Astrocyte (in vitro differentiated cells and primary cell): ENCODE results near the gene JPT2. TPM values are rescaled to one million over a fixed set of nuclear protein-coding genes. Genes with fewer than 3 reads are reported as not detected.

Experiments
- DNase-seq: peaks from one replicate; pipeline ENCODE4 v3.0.0-alpha.2; 2010; ENCODE audit warnings: low read depth
- FAIRE-seq: peaks from 2 replicates; lab custom pipeline; 2011; peaks lifted over from hg19 to GRCh38; lab: Jason Lieb, UNC
- H2AFZ ChIP-seq: 2 replicates; pipeline ENCODE4 v1.6.0; 2012; ENCODE audit warnings: low read depth, low read length, inconsistent platforms
- H3K27ac ChIP-seq: 2 replicates; pipeline ENCODE4 v1.5.1; 2011; ENCODE audit warnings: low read depth, low read length, inconsistent platforms
- H3K27me3 ChIP-seq: 2 replicates; pipeline ENCODE4 v1.6.0; 2011; ENCODE audit warnings: low read length, inconsistent platforms; ENCODE audit not compliant: insufficient read depth
- H3K36me3 ChIP-seq: 2 replicates; pipeline ENCODE4 v1.5.1; 2011; ENCODE audit warnings: low read length, inconsistent platforms; ENCODE audit not compliant: insufficient read depth
- H3K4me1 ChIP-seq: 2 replicates; pipeline ENCODE4 v1.5.1; 2011; ENCODE audit warnings: low read length, inconsistent platforms; ENCODE audit not compliant: insufficient read depth
- H3K4me2 ChIP-seq: 2 replicates; pipeline ENCODE4 v1.6.0; 2012; ENCODE audit warnings: low read length, inconsistent platforms
- H3K4me3 ChIP-seq: 2 replicates; pipeline ENCODE4 v1.5.1; 2011; ENCODE audit warnings: low read depth, mild to moderate bottlenecking, low read length, inconsistent platforms; ENCODE audit not compliant: insufficient read depth
- H3K79me2 ChIP-seq: 2 replicates; pipeline ENCODE4 v1.6.0; 2012; ENCODE audit warnings: mild to moderate bottlenecking, low read length, inconsistent platforms; ENCODE audit not compliant: insufficient read depth
- H3K9ac ChIP-seq: 2 replicates; pipeline ENCODE4 v1.6.0; 2012; ENCODE audit warnings: mild to moderate bottlenecking, low read length, inconsistent platforms
- H3K9me3 ChIP-seq: 2 replicates; pipeline ENCODE4 v1.5.1; 2012; ENCODE audit warnings: low read depth, mild to moderate bottlenecking, low read length, inconsistent platforms; ENCODE audit not compliant: insufficient read depth
- H4K20me1 ChIP-seq: 2 replicates; pipeline ENCODE4 v1.6.0; 2012; ENCODE audit warnings: low read length, inconsistent platforms; ENCODE audit not compliant: insufficient read depth
- H3K27ac Mint-ChIP-seq: one replicate; pipeline ENCODE4 v1.8.0; 2021; ENCODE audit warnings: mild to moderate bottlenecking, mixed read lengths; ENCODE audit not compliant: unreplicated experiment
- H3K27me3 Mint-ChIP-seq: one replicate; pipeline ENCODE4 v1.8.0; 2021; ENCODE audit warnings: low read depth, mixed read lengths; ENCODE audit not compliant: unreplicated experiment
- H3K36me3 Mint-ChIP-seq: one replicate; pipeline ENCODE4 v1.8.0; 2021; ENCODE audit warnings: low read depth, mixed read lengths; ENCODE audit not compliant: unreplicated experiment
- H3K4me1 Mint-ChIP-seq: one replicate; pipeline ENCODE4 v1.8.0; 2021; ENCODE audit warnings: low read depth, mixed read lengths; ENCODE audit not compliant: unreplicated experiment
- H3K4me3 Mint-ChIP-seq: one replicate; pipeline ENCODE4 v1.8.0; 2021; ENCODE audit warnings: mild to moderate bottlenecking, moderate library complexity, mixed read lengths; ENCODE audit not compliant: unreplicated experiment
- H3K9me3 Mint-ChIP-seq: one replicate; pipeline ENCODE4 v1.8.0; 2021; ENCODE audit warnings: mild to moderate bottlenecking, mixed read lengths; ENCODE audit not compliant: unreplicated experiment
- CTCF ChIP-seq: IDR thresholded peaks from 2 replicates; pipeline ENCODE4 v1.5.1; 2011; ENCODE audit warnings: low read depth, mild to moderate bottlenecking, inconsistent platforms, low read length, moderate library complexity; ENCODE audit not compliant: insufficient read depth
- EZH2 ChIP-seq: IDR thresholded peaks from 2 replicates; pipeline ENCODE4 v1.6.1; 2012; ENCODE audit warnings: mild to moderate bottlenecking, low read length, inconsistent platforms; ENCODE audit not compliant: insufficient read depth
- total RNA-seq: library from RNA; stranded (reverse); gene quantifications from 2 replicates; pipeline ENCODE4 v1.2.1, GENCODE V29; 2021

The JPT2 gene
- total RNA-seq, 1 donor from 2014 or later = 143 TPM

- no peak for TF ChIP-seq CTCF
- TF ChIP-seq EZH2 = no peak
- Histone ChIP-seq H3K4me3 (no peak overlapping the region), H3K36me3 (no peaks in the 10 kb centered on the region), H4K20me1 (peaks cover 70% of the 10 kb centered on the region), H3K9me3 (no peaks in the 10 kb centered on the region), H3K27ac (no peak overlapping the region), H2AFZ (no peak overlapping the region), H3K79me2 (peaks cover 84% of the 10 kb centered on the region), H3K27me3 (no peaks in the 10 kb centered on the region), H3K9ac (no peak overlapping the region), H3K4me1 (peaks cover 45% of the 10 kb centered on the region), H3K4me2 (peak overlapping the region; percentile 99)
- no peak for DNase-seq
- no peak for FAIRE-seq
- no peaks in the 10 kb centered on the region for H3K27me3 Mint-ChIP-seq
- H3K4me3 Mint-ChIP-seq = no peak overlapping the region
- H3K36me3 Mint-ChIP-seq = no peaks in the 10 kb centered on the region
- H3K4me1 Mint-ChIP-seq = peaks cover 27% of the 10 kb centered on the region
- no peak overlapping the region for H3K27ac Mint-ChIP-seq
- H3K9me3 Mint-ChIP-seq = no peaks in the 10 kb centered on the region
Measured at GRCh38 chr16:1709356-1709755, 31.3 kb downstream of the JPT2 start.

- Mint-ChIP-seq H3K27ac (no peak overlapping the region), H3K9me3 (no peaks in the 10 kb centered on the region), H3K36me3 (no peaks in the 10 kb centered on the region), H3K27me3 (no peaks in the 10 kb centered on the region), H3K4me3 (no peak overlapping the region), H3K4me1 (peaks cover 26% of the 10 kb centered on the region)
- TF ChIP-seq CTCF = no peak
- TF ChIP-seq EZH2 = no peak
- Histone ChIP-seq H3K4me2 (no peak overlapping the region), H3K79me2 (peaks cover 98% of the 10 kb centered on the region), H4K20me1 (peaks cover 86% of the 10 kb centered on the region), H3K4me3 (no peak overlapping the region), H3K27me3 (no peaks in the 10 kb centered on the region), H3K36me3 (no peaks in the 10 kb centered on the region), H2AFZ (no peak overlapping the region), H3K4me1 (peaks cover 40% of the 10 kb centered on the region), H3K9me3 (no peaks in the 10 kb centered on the region), H3K9ac (no peak overlapping the region), H3K27ac (no peak overlapping the region)
- FAIRE-seq (no peak), DNase-seq (no peak)
Measured at GRCh38 chr16:1710811-1711507, 32.9 kb downstream of the JPT2 start.

GRCh38 chr16:1712791-1713261 lies 34.7 kb downstream of the JPT2 start:
- Mint-ChIP-seq H3K9me3 (no peaks in the 10 kb centered on the region), H3K27me3 (no peaks in the 10 kb centered on the region), H3K4me3 (no peak overlapping the region), H3K27ac (peak overlapping the region; percentile 62), H3K4me1 (peaks cover 25% of the 10 kb centered on the region), H3K36me3 (no peaks in the 10 kb centered on the region)
- peaks cover 34% of the 10 kb centered on the region for H3K4me1 ChIP-seq
- H2AFZ ChIP-seq = no peak overlapping the region
- no peak overlapping the region for H3K4me3 ChIP-seq
- H3K27me3 ChIP-seq = no peaks in the 10 kb centered on the region
- H3K9ac ChIP-seq = peak overlapping the region; percentile 39
- peak; percentile 52 for DNase-seq
- peaks cover 99% of the 10 kb centered on the region for H3K79me2 ChIP-seq
- peak overlapping the region; percentile 64 for H3K4me2 ChIP-seq
- no peak for TF ChIP-seq EZH2
- no peak for TF ChIP-seq CTCF
- H3K36me3 ChIP-seq = no peaks in the 10 kb centered on the region
- H3K27ac ChIP-seq = no peak overlapping the region
- FAIRE-seq = no peak
- peaks cover 91% of the 10 kb centered on the region for H4K20me1 ChIP-seq
- no peaks in the 10 kb centered on the region for H3K9me3 ChIP-seq
